Right renal pelvis (tissue), 4 donors: ENCODE measurements around the gene ITM2B. TPM values are rescaled to one million over a fixed set of nuclear protein-coding genes. Genes with fewer than 3 reads are reported as not detected.
"Not testable (repeated sequence)": the region's sequence is repeated elsewhere in the genome, so short reads cannot be mapped to it uniquely, and the experiment has no call there.

Experiments used
- DNase-seq, 4 donors: peaks; one replicate each; pipeline ENCODE4 v3.0.0-alpha.2; 2013; ENCODE audit warnings: low read depth in 4 of 4, low spot score in 3 of 4, missing footprints in 1 of 4
- polyA plus RNA-seq, 4 donors: library from polyadenylated mRNA; unstranded; fragments of 120-200 nt; gene quantifications; one replicate each; pipeline ENCODE4 v1.2.1, GENCODE V29; 2013; ENCODE audit not compliant: insufficient read length in 4 of 4

Gene ITM2B
- 1,000 to 10,000 TPM; 1,615 to 2,127 (median 1,986) TPM for polyA plus RNA-seq

GRCh38 chr13:48233046-48233888 lies at the start of gene ITM2B:
ITM2B (plus strand) TSS chr13:48233206; CDS start chr13:48233361, 155 bp downstream.
- peak in 1 of 4 donors; percentile 59 for DNase-seq

GRCh38 chr13:48184260-48184659 lies 48.7 kb upstream of the ITM2B start:
- no peak for DNase-seq

GRCh38 chr13:48185018-48185417 lies 48.0 kb upstream of the ITM2B start:
- no peak for DNase-seq

GRCh38 chr13:48186722-48187121 lies 46.3 kb upstream of the ITM2B start:
- DNase-seq = no peak

- no peak for DNase-seq
Observed at GRCh38 chr13:48188131-48188530, 44.9 kb upstream of the ITM2B start.

GRCh38 chr13:48188601-48189000 lies 44.4 kb upstream of the ITM2B start:
- DNase-seq = no peak

GRCh38 chr13:48189171-48189570 lies 43.8 kb upstream of the ITM2B start:
- DNase-seq = no peak

- DNase-seq = no peak
Observed at GRCh38 chr13:48192411-48192935, 40.5 kb upstream of the ITM2B start.

- DNase-seq = no peak
Observed at GRCh38 chr13:48194379-48194754, 38.6 kb upstream of the ITM2B start.

GRCh38 chr13:48199404-48199946 lies 33.5 kb upstream of the ITM2B start:
- no peak for DNase-seq

GRCh38 chr13:48201044-48201443 lies 32.0 kb upstream of the ITM2B start:
- DNase-seq = no peak

- not testable (repeated sequence) for DNase-seq
Observed at GRCh38 chr13:48207207-48207606, 25.8 kb upstream of the ITM2B start.

GRCh38 chr13:48210178-48210577 lies 22.8 kb upstream of the ITM2B start:
- DNase-seq = no peak

- no peak for DNase-seq
Observed at GRCh38 chr13:48214519-48215121, 18.4 kb upstream of the ITM2B start.

- not testable (repeated sequence) for DNase-seq
Observed at GRCh38 chr13:48215511-48216203, 17.3 kb upstream of the ITM2B start.

- no peak for DNase-seq
Observed at GRCh38 chr13:48216204-48216711, 16.7 kb upstream of the ITM2B start.

GRCh38 chr13:48220592-48220980 lies 12.4 kb upstream of the ITM2B start:
- no peak for DNase-seq

GRCh38 chr13:48220981-48221685 lies 11.9 kb upstream of the ITM2B start:
- no peak for DNase-seq

GRCh38 chr13:48221686-48222187 lies 11.3 kb upstream of the ITM2B start:
- no peak for DNase-seq
